ENCODE results near the gene B4GALT5.

The B4GALT5 gene

DNA sequence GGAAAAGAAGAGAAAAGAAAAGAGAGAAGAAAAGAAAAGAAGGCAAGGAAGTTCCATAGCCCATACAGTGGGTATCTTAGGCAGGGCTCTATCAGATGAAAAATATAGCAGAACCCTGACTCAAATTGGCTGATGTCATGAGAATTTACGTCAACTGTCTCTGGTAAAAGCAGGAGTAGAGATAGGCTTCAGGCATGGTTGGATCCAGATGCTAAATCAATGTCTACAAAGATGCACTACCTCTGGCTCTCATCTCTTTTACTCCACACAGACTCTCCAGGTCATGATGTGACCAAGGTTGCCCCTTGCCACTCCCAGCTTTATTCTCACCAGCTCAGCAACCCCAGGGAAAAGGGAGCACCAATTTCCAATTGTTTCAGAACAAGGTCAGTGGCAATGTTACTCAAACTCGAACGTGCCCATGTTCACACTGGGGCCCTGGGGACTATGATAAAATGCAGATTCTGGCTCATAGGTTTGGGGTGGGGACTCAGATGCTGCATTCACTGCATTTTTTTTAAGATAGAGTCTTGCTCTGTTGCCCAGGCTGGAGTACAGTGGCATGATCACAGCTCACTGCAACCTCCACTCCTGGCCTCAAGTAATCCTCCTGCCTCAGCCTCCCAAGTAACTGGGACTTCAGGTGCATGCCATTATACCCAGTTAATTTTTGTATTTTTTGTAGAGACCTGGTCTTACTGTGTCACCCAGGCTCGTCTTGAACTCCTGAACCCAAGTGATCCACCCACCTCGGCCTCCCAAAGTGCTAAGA lies 112.3 kb downstream of the B4GALT5 start:
- no peak for DNase-seq

DNA sequence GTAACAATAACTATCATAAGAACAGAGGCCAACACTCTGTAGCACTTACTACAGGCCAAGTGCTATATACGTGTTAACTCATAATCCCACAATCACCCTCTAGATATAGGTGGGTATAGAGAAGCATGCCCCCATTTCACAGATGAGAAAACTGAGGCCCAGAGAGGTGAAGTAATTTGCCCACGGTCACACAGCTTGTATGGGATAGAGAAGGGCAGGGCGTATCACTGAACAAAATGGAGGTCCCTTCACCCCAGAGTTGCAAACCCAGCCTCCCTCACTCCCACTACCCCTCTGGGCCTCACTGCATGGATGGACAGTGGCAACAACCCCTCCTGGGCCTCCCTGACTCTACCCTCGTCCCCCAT lies 113.9 kb downstream of the B4GALT5 start:
- DNase-seq, result no peak

DNA sequence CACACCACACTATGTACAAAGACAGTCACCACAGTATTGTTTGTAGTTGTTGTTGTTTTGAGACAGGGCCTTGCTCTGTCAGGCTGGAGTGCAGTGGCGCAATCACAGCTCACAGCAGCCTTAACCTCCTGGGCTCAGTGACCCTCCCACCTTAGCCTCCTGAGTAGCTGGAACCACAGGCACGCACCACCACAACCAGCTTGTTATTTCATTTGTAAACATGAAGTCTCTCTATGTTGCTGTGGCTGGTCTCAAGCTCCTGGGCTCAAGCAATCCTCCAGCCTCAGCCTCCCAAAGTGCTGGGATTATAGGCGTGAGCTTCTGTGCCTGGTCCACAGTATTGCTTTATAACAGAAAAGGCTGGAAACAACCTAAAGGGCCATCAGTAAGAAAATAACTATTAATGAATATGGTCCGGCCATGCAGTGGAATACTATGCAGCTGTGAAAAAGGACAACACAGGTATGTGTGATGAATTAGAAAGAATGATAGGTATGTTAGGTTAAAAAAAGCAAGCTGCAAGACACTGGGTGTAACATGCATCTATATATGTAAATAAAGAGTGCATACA lies 115.8 kb downstream of the B4GALT5 start:
- peak; percentile 6 for DNase-seq

DNA sequence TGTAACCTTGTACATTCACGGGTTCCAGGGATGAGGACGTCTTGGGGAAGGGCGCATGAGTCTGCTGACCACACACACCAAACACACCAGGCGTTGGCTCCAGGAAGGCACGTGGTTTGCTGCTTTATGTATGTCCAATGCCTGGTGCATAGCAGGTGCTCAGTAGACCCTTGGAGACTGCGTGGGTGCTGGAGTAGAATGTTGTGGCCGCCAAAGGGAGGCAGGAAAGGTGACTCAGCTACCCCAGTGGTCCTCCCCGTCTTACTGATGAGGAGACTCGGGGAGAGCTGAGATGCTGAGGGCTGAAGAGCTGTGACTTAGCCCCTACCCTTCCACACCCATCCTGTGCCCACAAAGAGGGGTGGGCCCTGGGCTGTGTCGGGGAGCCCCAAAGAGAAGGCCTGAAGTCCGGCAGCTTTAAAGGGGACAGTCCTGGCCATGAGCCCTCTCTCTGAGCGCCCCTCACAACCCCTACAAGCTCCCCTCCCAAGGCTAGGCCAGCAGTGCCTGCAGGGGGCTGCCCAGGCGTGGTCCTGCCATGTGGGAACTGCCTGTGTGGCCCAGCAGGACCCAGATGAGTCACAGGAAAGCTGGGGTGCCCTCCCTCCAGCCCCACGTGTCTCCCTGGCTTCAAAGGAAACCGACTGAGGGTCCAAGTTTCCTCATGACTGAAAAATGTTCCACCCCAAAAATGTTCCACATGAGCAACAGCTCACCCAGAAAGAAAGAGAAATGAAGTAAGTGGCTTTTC lies 117.7 kb downstream of the B4GALT5 start:
- DNase-seq, result peak; percentile 68

DNA sequence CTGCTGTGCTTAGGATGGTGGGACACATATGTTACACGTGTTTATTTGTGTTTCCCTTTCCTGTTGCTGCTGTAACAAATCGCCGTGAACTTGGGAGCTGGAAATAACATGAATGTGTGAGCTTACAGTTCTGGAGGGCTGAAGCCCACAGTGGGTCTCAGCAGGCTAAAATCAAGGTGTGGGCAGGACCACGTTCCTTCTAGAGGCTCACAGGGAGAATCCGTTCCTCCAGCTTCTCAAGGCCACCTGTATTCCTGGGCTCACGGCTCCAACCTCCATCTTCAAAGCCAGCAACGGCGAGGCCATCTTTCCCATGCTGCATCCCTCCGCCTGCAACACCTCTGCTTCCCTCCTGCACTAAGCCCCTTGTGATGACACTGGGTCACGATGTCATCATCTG lies 118.3 kb downstream of the B4GALT5 start:
- DNase-seq, result no peak

DNA sequence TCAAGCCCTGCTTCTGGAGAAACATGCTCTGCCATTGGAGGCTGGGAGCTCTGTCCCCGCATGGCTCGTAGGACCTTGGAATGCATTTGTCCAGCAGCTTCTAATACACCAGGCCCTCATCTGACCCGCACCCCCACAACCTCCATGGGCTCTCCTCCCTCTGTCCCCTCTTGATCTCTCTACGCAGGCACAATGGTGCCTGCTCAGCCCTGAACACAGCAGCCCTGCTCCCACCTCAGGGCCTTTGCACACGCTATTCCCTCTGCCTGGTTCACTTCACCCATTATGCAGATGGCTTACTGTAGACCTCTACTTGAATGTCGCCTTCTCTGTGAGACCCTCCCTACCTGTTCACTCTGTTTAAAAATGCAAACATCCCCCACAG lies 118.8 kb downstream of the B4GALT5 start:
- no peak for DNase-seq

DNA sequence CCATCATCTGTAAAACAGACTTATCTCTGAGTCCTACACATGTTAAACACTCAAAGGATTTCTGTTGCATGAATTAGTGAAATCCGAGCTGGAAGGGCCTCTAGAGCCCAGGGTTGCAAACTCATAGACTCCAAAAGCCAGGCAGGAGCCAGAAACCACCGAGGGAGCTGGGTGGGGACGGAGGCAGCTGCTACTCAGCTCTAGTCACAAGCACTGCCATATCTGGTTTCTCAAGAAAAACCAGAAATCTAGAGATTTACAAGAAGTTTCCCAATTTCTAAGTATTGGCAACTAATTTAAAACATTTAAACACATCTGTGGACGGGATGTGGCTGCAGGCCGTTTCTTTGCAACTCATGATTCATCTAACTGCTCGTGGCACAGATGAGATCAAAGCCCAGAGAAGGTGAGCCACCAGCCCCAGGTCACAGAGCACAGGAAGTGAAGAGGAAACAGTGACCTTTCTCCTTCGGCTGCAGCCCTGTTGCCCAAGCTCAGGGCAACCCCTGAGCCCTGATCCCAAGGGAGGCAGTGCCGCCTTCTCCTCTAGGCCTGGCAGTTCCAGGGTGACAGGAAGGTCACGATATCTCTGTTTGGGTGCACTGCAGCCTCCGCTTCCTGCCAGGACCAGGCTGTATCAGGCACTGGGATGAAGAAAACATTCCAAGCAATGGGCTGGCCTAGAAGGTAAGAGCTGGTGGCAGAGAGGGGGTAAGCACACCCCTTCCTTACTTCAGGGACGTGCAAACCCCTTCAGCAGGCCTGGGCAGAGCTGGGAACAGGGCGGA lies 119.3 kb downstream of the B4GALT5 start:
- peak; percentile 99 for DNase-seq

DNA sequence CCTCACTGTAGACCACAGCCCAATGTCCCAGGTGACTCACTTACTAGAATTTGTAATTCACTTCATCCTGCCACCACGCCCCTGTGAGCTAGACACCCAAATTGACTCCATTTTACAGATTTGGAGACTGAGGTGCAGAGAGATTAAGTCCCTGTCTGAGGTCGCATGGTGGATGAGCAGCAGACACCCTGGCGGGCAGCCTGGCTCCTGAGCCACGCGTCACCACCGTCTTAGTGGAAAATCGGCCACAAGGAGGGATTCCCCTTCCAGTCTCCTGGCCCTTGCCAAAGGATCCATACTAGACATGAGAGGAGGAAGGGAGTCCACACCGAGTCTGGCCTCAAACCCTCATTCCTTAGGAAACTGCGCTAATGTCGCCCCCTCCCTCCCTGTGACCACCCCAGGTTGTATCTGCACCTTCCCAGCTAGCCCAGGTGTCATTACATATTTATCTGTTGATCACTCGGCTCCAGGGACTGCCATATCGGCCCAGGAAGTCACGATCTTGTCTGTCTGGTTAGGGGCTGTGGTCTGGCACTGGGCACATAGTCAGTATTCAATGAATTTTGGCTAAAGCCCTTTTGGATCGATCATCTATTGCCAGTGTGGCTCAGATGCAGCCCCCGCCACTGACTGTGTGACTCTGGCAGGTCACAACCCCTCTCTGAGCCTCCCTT lies 120.1 kb downstream of the B4GALT5 start:
- no peak for DNase-seq

DNA sequence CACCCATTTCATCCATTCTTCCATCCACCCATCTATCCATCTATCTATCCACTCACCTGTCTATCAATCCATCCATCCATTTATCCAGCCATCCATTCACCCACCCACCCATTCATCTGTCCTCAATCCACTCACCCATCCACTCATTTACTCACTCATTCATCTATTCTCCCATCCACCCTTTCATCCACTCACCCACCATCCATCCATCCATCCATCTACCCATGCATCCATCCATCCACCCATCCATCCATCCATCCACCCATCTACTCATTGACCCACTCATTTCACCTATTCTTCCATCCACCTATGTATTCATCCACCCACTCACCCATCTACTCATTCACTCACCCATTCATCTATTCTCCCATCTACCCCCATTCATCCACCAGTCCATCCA lies 121.6 kb downstream of the B4GALT5 start:
- no peak for DNase-seq

DNA sequence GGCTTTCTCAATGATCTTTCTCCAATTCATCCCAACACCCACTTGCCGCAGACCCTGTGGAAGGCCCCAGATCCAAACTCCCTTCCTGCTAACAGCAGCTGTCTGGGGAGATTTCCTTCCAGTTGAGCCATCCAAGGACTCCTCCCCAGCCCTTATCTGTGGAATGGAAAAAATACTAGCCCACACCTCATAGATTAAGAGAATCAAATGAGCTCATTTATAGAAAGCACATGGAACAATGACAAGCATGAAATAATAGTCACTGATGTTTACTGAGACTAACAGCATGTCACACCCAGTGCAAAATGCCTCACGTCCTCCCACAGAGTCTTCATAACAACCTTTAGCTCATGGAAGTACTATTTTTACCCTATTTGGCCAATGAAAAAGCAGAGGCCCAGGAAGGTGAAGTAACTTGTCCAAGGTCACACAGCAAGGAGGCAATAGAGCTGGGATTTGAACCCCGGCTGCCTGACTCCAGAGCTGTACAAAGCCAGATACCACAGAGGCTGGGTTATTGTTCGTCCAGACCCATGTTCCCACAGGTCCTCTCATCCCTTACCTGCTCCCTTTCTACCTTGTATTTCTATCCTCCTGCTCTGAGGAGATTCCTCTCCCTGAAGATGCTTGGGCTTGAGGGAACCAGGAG lies 122.3 kb downstream of the B4GALT5 start:
- DNase-seq, result no peak

DNA sequence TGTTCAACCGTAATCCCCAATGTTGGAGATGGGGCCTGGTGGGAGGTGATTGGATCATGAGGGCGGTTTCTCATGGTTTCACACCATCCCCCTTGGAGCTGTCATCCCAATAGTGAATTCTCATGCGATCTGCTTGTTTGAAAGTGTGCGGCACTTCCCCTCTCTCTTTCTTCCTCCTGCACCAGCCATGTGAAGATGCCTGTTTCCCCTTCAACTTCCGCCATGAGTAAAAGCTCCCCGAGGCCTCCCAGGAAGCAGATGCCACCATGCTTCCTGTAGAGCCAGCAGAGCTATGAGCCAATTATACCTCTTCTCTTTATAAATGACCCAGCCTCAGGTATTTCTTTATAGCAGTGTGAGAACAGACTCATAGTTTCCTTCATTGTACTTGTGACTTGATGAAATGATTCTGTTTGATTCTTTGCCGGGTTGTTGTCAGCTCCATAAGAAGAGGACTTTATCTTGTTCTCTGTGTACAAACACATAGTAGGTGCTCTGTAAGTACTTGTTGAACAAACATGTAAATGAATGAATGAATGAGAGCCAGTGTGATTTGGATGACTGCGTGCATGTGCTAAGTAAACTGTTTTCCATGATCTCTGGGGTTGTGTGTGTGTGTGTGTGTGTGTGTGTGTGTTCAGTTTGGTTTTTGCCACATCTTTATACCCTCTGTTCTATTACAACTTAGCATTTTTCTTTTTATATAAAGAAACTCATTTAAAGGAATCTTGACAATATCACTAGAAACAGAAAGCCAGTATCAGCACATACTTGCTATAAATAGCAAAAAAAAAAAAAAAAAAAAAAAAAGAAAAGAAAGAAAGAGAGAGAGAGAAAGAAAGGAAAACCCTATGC lies 123.3 kb downstream of the B4GALT5 start:
- peak; percentile 58 for DNase-seq

DNA sequence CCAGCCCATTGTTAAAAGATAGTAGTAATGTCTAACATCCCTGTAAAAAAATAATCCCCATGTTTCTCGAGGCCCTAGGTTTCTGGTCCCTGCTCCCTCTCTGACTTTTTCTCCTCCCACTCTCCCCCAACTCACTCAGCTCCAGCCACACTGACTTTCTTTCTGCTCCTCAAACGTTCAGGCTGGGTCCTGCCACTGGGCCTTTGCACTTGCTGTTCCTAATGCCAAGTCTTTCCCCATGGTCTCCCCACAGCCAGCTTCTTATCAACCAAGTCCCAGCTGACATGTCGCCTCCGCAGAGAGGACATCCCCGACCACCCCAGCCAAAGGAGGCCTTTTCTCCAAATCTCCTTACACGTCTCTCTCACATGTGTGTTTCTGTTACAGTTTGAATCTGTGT lies 123.9 kb downstream of the B4GALT5 start:
- DNase-seq, result no peak

DNA sequence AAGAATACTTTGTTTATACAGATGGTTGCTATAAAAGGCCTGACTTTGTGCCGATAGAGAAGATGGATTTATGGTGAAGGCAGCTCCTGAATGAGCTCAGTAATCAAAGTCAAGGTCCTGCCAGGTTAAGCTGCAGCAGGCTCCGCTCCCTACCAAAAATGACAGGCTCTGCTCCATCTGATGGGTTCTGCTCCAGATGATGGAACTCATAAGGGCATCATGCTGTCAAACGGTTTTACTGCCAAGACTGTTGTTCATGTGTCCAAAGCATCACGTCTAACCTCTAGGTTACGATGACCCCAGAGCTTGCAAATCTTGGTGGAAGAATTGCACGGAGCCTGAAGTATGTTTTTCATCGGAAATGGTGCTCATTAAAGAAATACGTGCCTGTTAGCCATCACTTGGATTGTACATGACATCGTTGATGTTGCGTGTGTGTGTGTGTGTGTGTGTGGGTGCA lies 126.5 kb downstream of the B4GALT5 start:
- DNase-seq, result no peak

DNA sequence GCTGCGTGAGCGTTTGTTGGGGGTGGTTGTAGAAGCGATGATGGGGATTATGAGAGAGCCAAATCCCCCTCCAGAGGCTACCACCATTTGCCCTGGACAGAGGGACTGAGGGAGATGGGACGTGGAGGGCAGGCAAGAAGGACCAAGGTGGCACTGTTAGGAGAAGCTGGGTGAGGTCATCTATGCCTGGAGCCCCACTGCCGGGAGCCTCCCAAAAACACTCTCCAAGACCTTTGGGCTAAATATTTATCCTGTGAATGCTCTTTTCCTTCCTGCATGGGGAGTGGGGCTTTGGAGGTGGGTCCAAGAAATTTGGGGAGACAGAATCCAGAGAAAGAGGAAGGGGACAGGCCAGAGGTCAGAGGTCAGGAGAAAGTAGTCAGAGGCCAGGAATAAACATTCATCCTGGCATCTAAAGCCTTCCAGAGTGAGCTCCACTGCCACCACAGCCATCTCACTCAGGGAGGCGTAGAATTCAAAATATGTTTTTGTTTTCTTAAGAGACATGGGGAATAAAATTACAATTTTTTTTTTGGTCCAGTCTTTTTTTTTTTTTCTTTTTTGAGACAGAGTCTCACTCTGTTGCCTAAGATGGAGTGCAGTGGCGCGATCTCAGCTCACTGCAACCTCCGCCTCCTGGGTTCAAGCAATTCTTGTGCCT lies 128.0 kb downstream of the B4GALT5 start:
- no peak for DNase-seq

DNA sequence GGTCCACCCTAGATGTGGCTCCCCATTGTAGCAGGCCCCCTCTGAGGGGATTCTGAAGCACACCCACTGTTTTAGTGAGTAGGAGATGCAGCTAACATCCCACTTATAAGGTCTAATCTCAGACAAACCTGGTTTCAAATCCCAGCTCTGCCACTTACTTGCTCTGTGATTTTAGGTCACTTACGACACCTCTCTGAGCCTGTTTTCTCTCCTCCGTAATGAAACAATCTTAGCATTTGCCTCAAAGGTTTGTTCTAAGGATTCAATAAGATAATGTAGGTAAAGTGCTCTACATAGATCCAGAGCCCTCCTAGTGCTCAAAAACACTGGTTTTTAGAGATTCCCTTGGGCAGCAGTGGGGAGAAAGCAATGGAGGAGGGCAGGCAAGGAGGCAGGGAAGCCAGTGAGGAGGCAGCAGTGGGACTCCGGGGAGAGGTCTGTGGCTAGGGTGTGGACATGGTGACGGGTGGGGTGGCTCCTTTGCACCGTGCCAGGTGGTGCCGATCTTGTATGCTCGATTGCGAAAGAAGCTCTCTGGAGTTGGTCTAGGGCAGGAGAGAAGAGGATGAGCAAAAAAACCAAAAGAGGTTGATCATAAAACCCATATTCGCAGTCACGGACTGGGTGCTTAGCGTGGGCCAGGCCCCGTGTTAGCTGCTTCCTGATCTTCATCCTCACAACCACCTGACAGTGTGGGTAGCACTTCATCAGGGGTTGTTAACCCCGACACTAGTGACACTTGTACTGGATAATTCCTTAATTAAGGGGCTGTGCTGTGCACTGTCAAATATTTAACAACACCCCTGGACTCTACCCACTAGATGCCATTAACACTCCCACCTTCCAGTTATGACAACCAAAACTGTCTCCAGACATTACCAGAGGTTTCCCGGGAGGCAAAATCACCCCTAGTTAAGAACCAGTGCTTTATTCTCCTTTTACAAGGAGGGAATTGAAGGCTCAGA lies 129.0 kb downstream of the B4GALT5 start:
- DNase-seq, result peak; percentile 84

DNA sequence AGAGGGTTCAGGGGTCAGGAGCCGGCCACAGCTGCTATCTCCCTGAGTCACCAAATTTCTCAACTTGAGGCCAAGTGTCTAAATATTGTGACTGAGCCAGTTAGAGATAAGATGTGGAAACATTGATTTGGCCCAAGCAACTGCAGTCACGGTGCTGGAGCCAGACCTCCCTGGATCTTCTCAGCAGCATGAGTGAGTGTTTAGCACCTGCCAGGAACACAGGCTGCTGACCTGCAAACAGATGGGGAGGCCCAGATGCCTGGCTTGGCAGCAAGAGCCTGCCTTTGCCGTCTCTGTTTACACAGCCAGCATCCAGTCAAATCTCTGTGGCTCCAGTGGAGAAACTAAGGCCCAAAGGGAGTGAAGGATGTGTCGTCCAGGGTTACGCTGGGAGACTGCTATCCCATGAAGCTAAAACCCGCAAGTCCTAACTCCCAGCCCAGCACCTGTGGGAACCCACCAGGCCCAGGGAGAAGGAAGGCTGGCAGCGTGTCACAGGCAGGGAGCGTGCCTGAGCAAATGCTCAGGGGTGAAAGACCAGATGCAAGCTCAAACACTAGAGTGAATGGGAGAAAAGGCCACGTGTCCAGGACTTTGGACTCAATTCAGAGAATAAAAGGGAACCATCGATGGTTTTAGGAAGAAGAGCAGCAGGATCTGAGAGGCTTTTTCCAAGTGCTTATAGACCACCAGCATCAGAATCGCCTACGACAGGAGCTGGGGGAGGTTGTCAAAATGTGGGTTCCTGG lies 129.8 kb downstream of the B4GALT5 start:
- peak; percentile 97 for DNase-seq

DNA sequence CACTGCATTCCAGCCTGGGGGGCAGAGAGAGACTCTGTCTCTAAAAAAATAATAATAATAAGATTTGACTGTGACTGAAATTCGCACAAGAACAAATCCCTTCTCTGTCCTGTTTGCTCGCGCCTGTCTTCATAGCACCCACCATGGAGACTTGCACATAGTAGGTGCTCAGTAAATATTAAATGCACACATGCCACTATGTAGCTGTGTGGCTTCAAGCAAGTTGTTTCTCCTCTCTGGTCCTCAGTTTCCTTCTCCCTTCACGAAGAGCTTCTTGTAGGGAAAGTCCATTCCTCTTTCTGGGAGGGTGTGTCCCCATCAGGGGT lies 130.4 kb downstream of the B4GALT5 start:
- no peak for DNase-seq
